Measurements from ENCODE around the gene HOXB3.

DNA sequence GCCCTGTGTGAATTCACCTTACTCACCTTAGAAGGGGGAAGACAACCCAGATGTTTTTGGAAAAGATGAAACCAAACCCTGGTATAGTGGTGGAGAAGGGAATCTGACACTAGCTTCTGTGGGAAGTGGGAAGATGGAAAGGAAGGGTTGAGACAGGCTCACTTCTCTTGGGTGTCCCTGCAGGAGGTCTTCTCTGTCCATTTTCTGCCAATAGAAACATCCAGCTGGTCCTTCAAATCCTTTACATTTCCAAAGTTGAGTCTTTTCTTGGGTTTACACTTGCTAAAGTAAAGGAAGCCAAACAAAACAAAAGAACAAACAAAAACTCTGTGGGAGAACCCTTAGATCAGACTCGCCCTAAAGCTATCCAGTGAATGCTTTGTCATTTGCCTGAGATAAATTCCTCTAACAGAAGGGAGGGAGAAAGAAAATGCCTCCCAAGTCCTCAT lies 69.4 kb downstream of the HOXB3 start:
- TF ChIP-seq CSDC2 (CRISPR knock-in tag; IDR thresholded peaks at IDR 0.05) (no peak), ZNF565 (CRISPR knock-in tag; conservative IDR thresholded peaks at IDR 0.05; ENCODE audit: low read depth) (no peak), ZNF70 (CRISPR knock-in tag; IDR thresholded peaks at IDR 0.05) (no peak), TSHZ2 (CRISPR knock-in tag; IDR thresholded peaks at IDR 0.05) (no peak)

Measured in SK-N-SH treated with all-trans-retinoic acid at 6 μM for 48 hours (cell line).